GM12878 (cell line): ENCODE measurements around the gene REEP1. TPM values are rescaled to one million over a fixed set of nuclear protein-coding genes. Genes with fewer than 3 reads are reported as not detected.
A peak's percentile ranks its signal among the peaks of the same experiment; 100 is the strongest.

Experiments used
- ATAC-seq: fragments of 200-7000 bp; cut with Tn5 transposase; 3 replicates; pipeline ENCODE4 v1.9.1; 2020; ENCODE audit warnings: mild to moderate bottlenecking, moderate library complexity
- BruUV-seq: library from RNA; stranded (reverse); fragments of 400-500 nt; replicated peaks from 2 replicates; lab custom pipeline; 2021; lab: Mats Ljungman, UMichigan
- CTCF ChIA-PET: fragments of 300-600 bp; sonication (Branson Sonifier 250); formaldehyde crosslinking; extraction: SDS; loops from one replicate; lab custom pipeline; 2021; ENCODE audit warnings: inconsistent platforms; lab: Yijun Ruan, JAX
- POLR2A ChIA-PET: fragments of 350-600 bp; formaldehyde crosslinking; extraction: SDS; loops from one replicate; lab custom pipeline; 2021; ENCODE audit warnings: inconsistent platforms; lab: Charles Lee
- RAD21 ChIA-PET: fragments of 300-600 bp; sonication (Branson Sonifier 250); formaldehyde crosslinking; loops from one replicate; lab custom pipeline; 2023; ENCODE audit warnings: antibody characterized with exemption; ENCODE audit not compliant: unreplicated experiment; lab: Charles Lee
- SMC1A ChIA-PET: fragments of 300-600 bp; sonication (Branson Sonifier 250); formaldehyde crosslinking; loops from one replicate; lab custom pipeline; 2023; ENCODE audit not compliant: unreplicated experiment, uncharacterized antibody; lab: Charles Lee
- DNase-seq: peaks from one replicate; pipeline ENCODE4 v3.0.0-alpha.2; 2011; ENCODE audit warnings: low read depth, low spot score
- FAIRE-seq: peaks from 3 replicates; lab custom pipeline; 2011; peaks lifted over from hg19 to GRCh38; lab: Jason Lieb, UNC
- H2AFZ ChIP-seq: 2 replicates; pipeline ENCODE4 v1.6.0; 2011; ENCODE audit warnings: low read depth, low read length, control low read depth; ENCODE audit not compliant: control insufficient read depth
- H3K27ac ChIP-seq: 2 replicates; pipeline ENCODE4 v1.5.1; 2011; ENCODE audit warnings: control low read depth; ENCODE audit not compliant: control insufficient read depth, insufficient read depth
- H3K27me3 ChIP-seq, 2 experiments: replicated peaks in 1 of 2; 2 replicates each; pipeline versions ENCODE4 v1.6.0 to v1.6.1; 2011; ENCODE audit warnings: low read length in 1 of 2; ENCODE audit not compliant: control insufficient read depth in 2 of 2, insufficient read depth in 2 of 2
- H3K36me3 ChIP-seq, 2 experiments: 2 replicates each; pipeline ENCODE4 v1.5.1; 2011; ENCODE audit warnings: low read length in 1 of 2; ENCODE audit not compliant: control insufficient read depth in 2 of 2, insufficient read depth in 2 of 2
- H3K4me1 ChIP-seq: 2 replicates; pipeline ENCODE4 v1.6.1; 2011; ENCODE audit warnings: mild to moderate bottlenecking, low read length, moderate library complexity, mixed read lengths; ENCODE audit not compliant: control insufficient read depth, insufficient read depth
- H3K4me2 ChIP-seq: 2 replicates; pipeline ENCODE4 v1.6.0; 2011; ENCODE audit warnings: control low read depth; ENCODE audit not compliant: control insufficient read depth, insufficient read depth
- H3K4me3 ChIP-seq: fragments of 200-600 bp; sonication (generic); 2 replicates; pipeline ENCODE4 v1.5.1; 2016
- H3K79me2 ChIP-seq: 2 replicates; pipeline ENCODE4 v1.6.0; 2011; ENCODE audit warnings: low read length; ENCODE audit not compliant: control insufficient read depth, insufficient read depth
- H3K9ac ChIP-seq: 2 replicates; pipeline ENCODE4 v1.8.0; 2011; ENCODE audit warnings: low read length, control low read depth, mixed read lengths; ENCODE audit not compliant: control insufficient read depth, insufficient read depth
- H3K9me3 ChIP-seq: replicated peaks from 3 replicates; pipeline ENCODE4 v1.5.1; 2011; ENCODE audit warnings: mild to moderate bottlenecking, low read length; ENCODE audit not compliant: control insufficient read depth, insufficient read depth
- H4K20me1 ChIP-seq: 2 replicates; pipeline ENCODE4 v1.6.0; 2011; ENCODE audit not compliant: control insufficient read depth, insufficient read depth
- BCLAF1 ChIP-seq: fragments of 450-650 bp; IDR thresholded peaks from 2 replicates; pipeline ENCODE4 v1.6.1; 2017; ENCODE audit warnings: antibody characterized with exemption, mild to moderate bottlenecking, moderate library complexity
- CBX3 ChIP-seq: fragments of 200-600 bp; sonication (generic); IDR thresholded peaks from 2 replicates; pipeline ENCODE4 v1.6.1; 2016; ENCODE audit warnings: low read depth, borderline replicate concordance
- HDAC6 ChIP-seq: fragments of 200-600 bp; sonication (generic); IDR thresholded peaks from one replicate; pipeline ENCODE4 v1.8.0; 2017; ENCODE audit warnings: antibody characterized with exemption; ENCODE audit not compliant: unreplicated experiment
- MEF2B ChIP-seq: fragments of 450-650 bp; IDR thresholded peaks from 2 replicates; pipeline ENCODE4 v1.6.1; 2018; ENCODE audit warnings: mild to moderate bottlenecking, moderate library complexity; ENCODE audit not compliant: partially characterized antibody, poor library complexity, severe bottlenecking
- MLLT1 ChIP-seq: fragments of 450-650 bp; IDR thresholded peaks from 2 replicates; pipeline ENCODE4 v1.6.1; 2016; ENCODE audit warnings: mild to moderate bottlenecking
- MXI1 ChIP-seq: fragments of 150-350 bp; IDR thresholded peaks from 2 replicates; pipeline ENCODE4 v1.6.1; 2011; ENCODE audit warnings: low read depth, mild to moderate bottlenecking, inconsistent platforms, low read length, improper control_type of control experiment
- ZNF207 ChIP-seq: fragments of 450-650 bp; IDR thresholded peaks from 2 replicates; pipeline ENCODE4 v1.6.1; 2014; ENCODE audit warnings: antibody characterized with exemption, mild to moderate bottlenecking, borderline replicate concordance
- whole genome bisulfite sequencing: methylation state at CpG from one replicate; pipeline ENCODE4 v1.1.6; 2016; ENCODE audit warnings: low lambda C conversion rate; ENCODE audit not compliant: insufficient replicate concordance, insufficient coverage; ENCODE audit errors: missing lambda C conversion rate; 5-methylcytosine and 5-hydroxymethylcytosine counted together
- in situ Hi-C: fragments of 300-500 bp; cut with MboI; formaldehyde crosslinking; loops from 9 replicates; pipeline ENCODE4 v1.14.3; 2018; ENCODE audit warnings: mixed read lengths
- intact Hi-C: fragments of 100-400 bp; cut with micrococcal nuclease; formaldehyde crosslinking; loops from one replicate; pipeline ENCODE4 v1.14.2; 2022; ENCODE audit not compliant: unreplicated experiment
- polyA plus RNA-seq, 11 experiments: library from polyadenylated mRNA; depleted of rRNA in 4 of 11; unstranded in 6 of 11; stranded (reverse) in 5 of 11; fragments of >200 nt; fragmentation: Nextera tagmentation in 4 of 11; fragmentation: Illumina TruSeq in 1 of 11; extraction: Ambion mirVana in 4 of 11; extraction: Trizol in 1 of 11; gene quantifications; 1 replicate in 1 of 11; 2 replicates in 10 of 11; pipeline versions ENCODE4 v1.2.1 to v1.2.3, GENCODE V29; 2011 to 2016; ENCODE audit warnings: inconsistent platforms in 2 of 11, missing spikeins in 2 of 11, low read depth in 1 of 11
- total RNA-seq, 4 experiments: library from RNA; depleted of rRNA in 3 of 4; stranded (reverse); fragments of >200 nt in 3 of 4; fragmentation: Illumina TruSeq in 1 of 4; extraction: Trizol in 1 of 4; gene quantifications; 2 replicates each; pipeline versions ENCODE4 v1.2.1 to v1.2.3, GENCODE V29; 2013 to 2021
- TF ChIP-seq, protein P1 (sequence below): fragments of 150-350 bp; IDR thresholded peaks from 2 replicates; pipeline ENCODE4 v1.6.1; 2014; ENCODE audit warnings: mild to moderate bottlenecking, low read depth, low read length

Gene REEP1
- total and polyA plus RNA-seq, 10 of the 15 experiments (the other 5 are each of a cell fraction or from before 2014, with no cell fraction given), result 0.02 to 0.30 (median 0.09) TPM; not detected in 1

DNA sequence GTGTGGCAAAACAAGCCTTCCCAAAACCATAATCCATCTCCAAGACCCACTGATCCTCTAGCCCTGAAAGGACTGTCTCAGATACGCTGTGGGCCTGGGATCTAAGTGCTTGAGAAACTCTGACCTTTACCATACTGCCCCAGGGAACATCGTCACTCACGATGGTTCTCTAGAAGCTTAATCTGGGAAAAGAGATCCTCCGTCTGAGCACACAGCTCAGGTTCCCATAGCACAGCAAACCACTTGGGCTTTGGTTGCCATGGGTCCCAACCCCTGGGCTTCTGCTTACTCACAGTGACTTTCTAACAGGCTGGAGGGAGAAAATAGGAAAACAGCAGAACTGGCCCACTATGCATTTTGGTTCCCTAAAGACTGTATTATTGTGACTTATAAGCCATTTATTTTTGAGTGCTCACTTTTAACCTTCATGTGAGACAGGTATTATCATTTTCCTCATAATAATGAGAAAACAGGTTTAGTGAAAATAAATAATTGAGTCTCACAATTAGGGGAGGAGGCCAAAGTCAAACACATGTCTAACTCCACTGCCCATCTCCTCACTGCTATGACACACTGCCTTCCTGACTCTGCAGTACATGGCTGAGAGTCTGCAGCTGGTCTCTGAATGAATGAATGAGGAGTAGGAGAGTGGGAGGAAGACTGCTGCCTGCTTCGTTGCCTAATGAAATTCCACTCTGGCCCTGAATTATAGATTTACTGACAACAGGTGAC lies 46.7 kb downstream of the REEP1 start:
- BruUV-seq, result no TSS peak
- WGBS, result 39% methylated on average over 5 of the region's 5 CpGs
- CTCF ChIA-PET, result interaction anchor here (1.2 to 3.3 kb wide), 4 partner anchors 16 to 70 kb away, joined by 3 to 25 read pairs (median 11); no protein-coding TSS in a partner anchor
- Histone ChIP-seq H3K4me2 (no peak overlapping the region), H3K79me2 (no peaks in the 10 kb centered on the region), H3K27ac (no peak overlapping the region), H3K9ac (no peak overlapping the region), H3K36me3 (no peaks in the 10 kb centered on the region), H3K4me3 (no peak overlapping the region), H4K20me1 (no peaks in the 10 kb centered on the region), H2AFZ (no peak overlapping the region), H3K4me1 (no peaks in the 10 kb centered on the region), H3K9me3 (no peaks in the 10 kb centered on the region), H3K27me3 (no peaks in the 10 kb centered on the region; a peak in 1 of 4 replicates)
- TF ChIP-seq MEF2B, result peak; percentile 57
- TF ChIP-seq, protein P1, sequence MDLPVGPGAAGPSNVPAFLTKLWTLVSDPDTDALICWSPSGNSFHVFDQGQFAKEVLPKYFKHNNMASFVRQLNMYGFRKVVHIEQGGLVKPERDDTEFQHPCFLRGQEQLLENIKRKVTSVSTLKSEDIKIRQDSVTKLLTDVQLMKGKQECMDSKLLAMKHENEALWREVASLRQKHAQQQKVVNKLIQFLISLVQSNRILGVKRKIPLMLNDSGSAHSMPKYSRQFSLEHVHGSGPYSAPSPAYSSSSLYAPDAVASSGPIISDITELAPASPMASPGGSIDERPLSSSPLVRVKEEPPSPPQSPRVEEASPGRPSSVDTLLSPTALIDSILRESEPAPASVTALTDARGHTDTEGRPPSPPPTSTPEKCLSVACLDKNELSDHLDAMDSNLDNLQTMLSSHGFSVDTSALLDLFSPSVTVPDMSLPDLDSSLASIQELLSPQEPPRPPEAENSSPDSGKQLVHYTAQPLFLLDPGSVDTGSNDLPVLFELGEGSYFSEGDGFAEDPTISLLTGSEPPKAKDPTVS, result no peak
- intact Hi-C loops (no loop called here), in situ Hi-C loops (no loop called here)
- no peak for FAIRE-seq
- SMC1A ChIA-PET, result interaction anchor here (1.2 to 12.1 kb wide), 3 partner anchors 17 to 68 kb away, joined by 4 to 178 read pairs (median 14); no protein-coding TSS in a partner anchor
- RAD21 ChIA-PET, result interaction anchor here (1.3 to 12.9 kb wide), 2 partner anchors 52 to 68 kb away, joined by 3 to 181 read pairs; no protein-coding TSS in a partner anchor
- POLR2A ChIA-PET, result no interaction called here
- ATAC-seq, result no peak
- no peak for DNase-seq

- POLR2A ChIA-PET, result no interaction called here
- in situ Hi-C loops, result no loop called here
- Histone ChIP-seq H3K4me2 (no peak overlapping the region), H3K36me3 (no peaks in the 10 kb centered on the region), H3K27me3 (no peaks in the 10 kb centered on the region; a peak in 1 of 4 replicates), H3K79me2 (no peaks in the 10 kb centered on the region), H2AFZ (no peak overlapping the region), H3K4me3 (no peak overlapping the region), H3K9me3 (no peaks in the 10 kb centered on the region), H3K9ac (no peak overlapping the region), H3K4me1 (no peaks in the 10 kb centered on the region), H4K20me1 (no peaks in the 10 kb centered on the region), H3K27ac (no peak overlapping the region)
- DNase-seq (no peak), ATAC-seq (no peak), FAIRE-seq (no peak)
- RAD21 ChIA-PET, result interaction anchor here (0.5 to 1.7 kb wide), 3 partner anchors 10 to 187 kb away, joined by 3 to 5 read pairs (median 3); no protein-coding TSS in a partner anchor
- intact Hi-C loops, result no loop called here
- CTCF ChIA-PET, result interaction anchor here (0.8 to 3.4 kb wide), 4 partner anchors 9 to 65 kb away, joined by 3 to 11 read pairs (median 7); no protein-coding TSS in a partner anchor
- BruUV-seq, result no TSS peak
- SMC1A ChIA-PET, result interaction anchor here (1.4 to 2.1 kb wide), 4 partner anchors 11 to 65 kb away, joined by 3 to 12 read pairs (median 4); no protein-coding TSS in a partner anchor
- 44% methylated on average over 3 of the region's 3 CpGs for WGBS
- TF ChIP-seq CBX3 (no peak), MLLT1 (no peak), ZNF207 (no peak), MXI1 (no peak), BCLAF1 (no peak), HDAC6 (no peak)
Measured at GRCh38 chr2:86286516-86286915, 50.9 kb downstream of the REEP1 start.
